ENCODE measurements around the gene PRICKLE4.
"Not testable (repeated sequence)": the region's sequence is repeated elsewhere in the genome, so short reads cannot be mapped to it uniquely, and the experiment has no call there.

DNA sequence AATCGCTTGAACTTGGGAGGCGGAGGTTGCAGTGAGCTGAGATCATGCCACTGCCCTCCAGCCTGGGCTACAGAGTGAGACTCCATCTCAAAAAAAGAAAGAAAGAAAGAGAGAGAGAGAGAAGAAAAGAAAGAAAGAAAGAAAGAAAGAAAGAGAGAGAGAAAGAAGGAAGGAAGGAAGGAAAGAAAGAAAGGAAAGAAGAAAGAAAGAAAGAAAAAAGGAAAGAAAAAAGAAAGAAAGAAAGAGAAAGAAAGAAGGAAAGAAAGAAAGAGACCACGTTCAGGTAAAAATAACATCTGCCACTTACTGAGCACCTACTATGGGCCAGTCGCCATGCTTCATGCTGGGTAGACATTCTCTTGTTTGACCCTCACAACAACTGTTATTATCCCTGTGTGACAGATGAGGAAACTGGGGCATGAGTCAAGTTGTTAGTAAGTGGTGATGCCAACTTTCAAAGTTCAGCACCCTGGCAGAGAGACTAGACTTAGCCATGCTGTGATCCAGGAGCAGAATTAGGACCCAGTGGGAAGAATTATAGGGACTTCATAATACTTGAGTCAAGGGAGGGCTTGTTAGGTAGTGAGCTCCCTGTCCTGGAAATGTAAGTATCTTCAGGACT, 14.4 kb upstream of the PRICKLE4 start:
- TF ChIP-seq, protein P1, sequence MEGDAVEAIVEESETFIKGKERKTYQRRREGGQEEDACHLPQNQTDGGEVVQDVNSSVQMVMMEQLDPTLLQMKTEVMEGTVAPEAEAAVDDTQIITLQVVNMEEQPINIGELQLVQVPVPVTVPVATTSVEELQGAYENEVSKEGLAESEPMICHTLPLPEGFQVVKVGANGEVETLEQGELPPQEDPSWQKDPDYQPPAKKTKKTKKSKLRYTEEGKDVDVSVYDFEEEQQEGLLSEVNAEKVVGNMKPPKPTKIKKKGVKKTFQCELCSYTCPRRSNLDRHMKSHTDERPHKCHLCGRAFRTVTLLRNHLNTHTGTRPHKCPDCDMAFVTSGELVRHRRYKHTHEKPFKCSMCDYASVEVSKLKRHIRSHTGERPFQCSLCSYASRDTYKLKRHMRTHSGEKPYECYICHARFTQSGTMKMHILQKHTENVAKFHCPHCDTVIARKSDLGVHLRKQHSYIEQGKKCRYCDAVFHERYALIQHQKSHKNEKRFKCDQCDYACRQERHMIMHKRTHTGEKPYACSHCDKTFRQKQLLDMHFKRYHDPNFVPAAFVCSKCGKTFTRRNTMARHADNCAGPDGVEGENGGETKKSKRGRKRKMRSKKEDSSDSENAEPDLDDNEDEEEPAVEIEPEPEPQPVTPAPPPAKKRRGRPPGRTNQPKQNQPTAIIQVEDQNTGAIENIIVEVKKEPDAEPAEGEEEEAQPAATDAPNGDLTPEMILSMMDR (conservative IDR thresholded peaks at IDR 0.05; ENCODE audit: low read depth in 2 of 2) = not testable (repeated sequence)
- not testable (repeated sequence) for TF ChIP-seq POLR2AphosphoS5 (IDR thresholded peaks at IDR 0.05; ENCODE audit: low read depth); CREB1 (CRISPR knock-in tag; IDR thresholded peaks at IDR 0.05; ENCODE audit: low read depth); EZH2phosphoT487 (IDR thresholded peaks at IDR 0.05; ENCODE audit: unreplicated experiment); EZH2 (IDR thresholded peaks at IDR 0.05; ENCODE audit: low read depth, unreplicated experiment); NANOG (IDR thresholded peaks at IDR 0.05; ENCODE audit: borderline replicate concordance)
- TF ChIP-seq, protein P2, sequence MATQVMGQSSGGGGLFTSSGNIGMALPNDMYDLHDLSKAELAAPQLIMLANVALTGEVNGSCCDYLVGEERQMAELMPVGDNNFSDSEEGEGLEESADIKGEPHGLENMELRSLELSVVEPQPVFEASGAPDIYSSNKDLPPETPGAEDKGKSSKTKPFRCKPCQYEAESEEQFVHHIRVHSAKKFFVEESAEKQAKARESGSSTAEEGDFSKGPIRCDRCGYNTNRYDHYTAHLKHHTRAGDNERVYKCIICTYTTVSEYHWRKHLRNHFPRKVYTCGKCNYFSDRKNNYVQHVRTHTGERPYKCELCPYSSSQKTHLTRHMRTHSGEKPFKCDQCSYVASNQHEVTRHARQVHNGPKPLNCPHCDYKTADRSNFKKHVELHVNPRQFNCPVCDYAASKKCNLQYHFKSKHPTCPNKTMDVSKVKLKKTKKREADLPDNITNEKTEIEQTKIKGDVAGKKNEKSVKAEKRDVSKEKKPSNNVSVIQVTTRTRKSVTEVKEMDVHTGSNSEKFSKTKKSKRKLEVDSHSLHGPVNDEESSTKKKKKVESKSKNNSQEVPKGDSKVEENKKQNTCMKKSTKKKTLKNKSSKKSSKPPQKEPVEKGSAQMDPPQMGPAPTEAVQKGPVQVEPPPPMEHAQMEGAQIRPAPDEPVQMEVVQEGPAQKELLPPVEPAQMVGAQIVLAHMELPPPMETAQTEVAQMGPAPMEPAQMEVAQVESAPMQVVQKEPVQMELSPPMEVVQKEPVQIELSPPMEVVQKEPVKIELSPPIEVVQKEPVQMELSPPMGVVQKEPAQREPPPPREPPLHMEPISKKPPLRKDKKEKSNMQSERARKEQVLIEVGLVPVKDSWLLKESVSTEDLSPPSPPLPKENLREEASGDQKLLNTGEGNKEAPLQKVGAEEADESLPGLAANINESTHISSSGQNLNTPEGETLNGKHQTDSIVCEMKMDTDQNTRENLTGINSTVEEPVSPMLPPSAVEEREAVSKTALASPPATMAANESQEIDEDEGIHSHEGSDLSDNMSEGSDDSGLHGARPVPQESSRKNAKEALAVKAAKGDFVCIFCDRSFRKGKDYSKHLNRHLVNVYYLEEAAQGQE (IDR thresholded peaks at IDR 0.05; ENCODE audit: unreplicated experiment) = not testable (repeated sequence)
- TF ChIP-seq, protein P3, sequence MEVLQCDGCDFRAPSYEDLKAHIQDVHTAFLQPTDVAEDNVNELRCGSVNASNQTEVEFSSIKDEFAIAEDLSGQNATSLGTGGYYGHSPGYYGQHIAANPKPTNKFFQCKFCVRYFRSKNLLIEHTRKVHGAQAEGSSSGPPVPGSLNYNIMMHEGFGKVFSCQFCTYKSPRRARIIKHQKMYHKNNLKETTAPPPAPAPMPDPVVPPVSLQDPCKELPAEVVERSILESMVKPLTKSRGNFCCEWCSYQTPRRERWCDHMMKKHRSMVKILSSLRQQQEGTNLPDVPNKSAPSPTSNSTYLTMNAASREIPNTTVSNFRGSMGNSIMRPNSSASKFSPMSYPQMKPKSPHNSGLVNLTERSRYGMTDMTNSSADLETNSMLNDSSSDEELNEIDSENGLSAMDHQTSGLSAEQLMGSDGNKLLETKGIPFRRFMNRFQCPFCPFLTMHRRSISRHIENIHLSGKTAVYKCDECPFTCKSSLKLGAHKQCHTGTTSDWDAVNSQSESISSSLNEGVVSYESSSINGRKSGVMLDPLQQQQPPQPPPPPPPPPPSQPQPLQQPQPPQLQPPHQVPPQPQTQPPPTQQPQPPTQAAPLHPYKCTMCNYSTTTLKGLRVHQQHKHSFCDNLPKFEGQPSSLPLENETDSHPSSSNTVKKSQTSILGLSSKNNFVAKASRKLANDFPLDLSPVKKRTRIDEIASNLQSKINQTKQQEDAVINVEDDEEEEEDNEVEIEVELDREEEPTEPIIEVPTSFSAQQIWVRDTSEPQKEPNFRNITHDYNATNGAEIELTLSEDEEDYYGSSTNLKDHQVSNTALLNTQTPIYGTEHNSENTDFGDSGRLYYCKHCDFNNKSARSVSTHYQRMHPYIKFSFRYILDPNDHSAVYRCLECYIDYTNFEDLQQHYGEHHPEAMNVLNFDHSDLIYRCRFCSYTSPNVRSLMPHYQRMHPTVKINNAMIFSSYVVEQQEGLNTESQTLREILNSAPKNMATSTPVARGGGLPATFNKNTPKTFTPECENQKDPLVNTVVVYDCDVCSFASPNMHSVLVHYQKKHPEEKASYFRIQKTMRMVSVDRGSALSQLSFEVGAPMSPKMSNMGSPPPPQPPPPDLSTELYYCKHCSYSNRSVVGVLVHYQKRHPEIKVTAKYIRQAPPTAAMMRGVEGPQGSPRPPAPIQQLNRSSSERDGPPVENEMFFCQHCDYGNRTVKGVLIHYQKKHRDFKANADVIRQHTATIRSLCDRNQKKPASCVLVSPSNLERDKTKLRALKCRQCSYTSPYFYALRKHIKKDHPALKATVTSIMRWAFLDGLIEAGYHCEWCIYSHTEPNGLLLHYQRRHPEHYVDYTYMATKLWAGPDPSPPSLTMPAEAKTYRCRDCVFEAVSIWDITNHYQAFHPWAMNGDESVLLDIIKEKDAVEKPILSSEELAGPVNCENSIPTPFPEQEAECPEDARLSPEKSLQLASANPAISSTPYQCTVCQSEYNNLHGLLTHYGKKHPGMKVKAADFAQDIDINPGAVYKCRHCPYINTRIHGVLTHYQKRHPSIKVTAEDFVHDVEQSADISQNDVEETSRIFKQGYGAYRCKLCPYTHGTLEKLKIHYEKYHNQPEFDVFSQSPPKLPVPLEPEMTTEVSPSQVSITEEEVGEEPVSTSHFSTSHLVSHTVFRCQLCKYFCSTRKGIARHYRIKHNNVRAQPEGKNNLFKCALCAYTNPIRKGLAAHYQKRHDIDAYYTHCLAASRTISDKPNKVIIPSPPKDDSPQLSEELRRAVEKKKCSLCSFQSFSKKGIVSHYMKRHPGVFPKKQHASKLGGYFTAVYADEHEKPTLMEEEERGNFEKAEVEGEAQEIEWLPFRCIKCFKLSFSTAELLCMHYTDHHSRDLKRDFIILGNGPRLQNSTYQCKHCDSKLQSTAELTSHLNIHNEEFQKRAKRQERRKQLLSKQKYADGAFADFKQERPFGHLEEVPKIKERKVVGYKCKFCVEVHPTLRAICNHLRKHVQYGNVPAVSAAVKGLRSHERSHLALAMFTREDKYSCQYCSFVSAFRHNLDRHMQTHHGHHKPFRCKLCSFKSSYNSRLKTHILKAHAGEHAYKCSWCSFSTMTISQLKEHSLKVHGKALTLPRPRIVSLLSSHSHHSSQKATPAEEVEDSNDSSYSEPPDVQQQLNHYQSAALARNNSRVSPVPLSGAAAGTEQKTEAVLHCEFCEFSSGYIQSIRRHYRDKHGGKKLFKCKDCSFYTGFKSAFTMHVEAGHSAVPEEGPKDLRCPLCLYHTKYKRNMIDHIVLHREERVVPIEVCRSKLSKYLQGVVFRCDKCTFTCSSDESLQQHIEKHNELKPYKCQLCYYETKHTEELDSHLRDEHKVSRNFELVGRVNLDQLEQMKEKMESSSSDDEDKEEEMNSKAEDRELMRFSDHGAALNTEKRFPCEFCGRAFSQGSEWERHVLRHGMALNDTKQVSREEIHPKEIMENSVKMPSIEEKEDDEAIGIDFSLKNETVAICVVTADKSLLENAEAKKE (CRISPR knock-in tag; IDR thresholded peaks at IDR 0.05) = not testable (repeated sequence)

Measured in GM23338 (cell line).